Fibroblast of skin of right quadriceps (primary cell): ENCODE data around the gene SOAT1.

Experiments used
- DNase-seq: peaks from one replicate; pipeline ENCODE4 v3.0.0-alpha.2; 2013

SOAT1 gene

GRCh38 chr1:179310291-179310690 lies 16.7 kb downstream of the SOAT1 start:
- DNase-seq, result peak; percentile 64

DNA sequence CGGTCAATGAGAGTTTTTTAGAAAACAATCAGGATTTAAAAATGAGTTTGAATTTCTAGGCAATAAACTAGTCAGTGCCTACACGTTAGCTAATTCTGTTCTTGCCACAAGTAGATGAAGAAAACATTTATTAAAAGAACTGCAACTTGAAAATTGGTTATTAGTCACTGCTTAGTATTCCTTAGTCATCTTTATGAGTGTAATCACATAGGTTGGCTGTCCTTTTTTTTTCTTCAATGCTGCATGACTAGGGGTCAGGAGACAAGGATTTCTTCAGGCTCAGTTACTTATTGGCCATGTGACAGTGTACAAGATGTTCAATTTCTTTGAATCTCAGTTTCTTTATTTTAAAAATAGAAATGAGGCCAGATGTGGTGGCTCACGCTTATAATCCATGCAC lies 17.1 kb downstream of the SOAT1 start:
- DNase-seq, result peak; percentile 83

- no peak for DNase-seq
Measured at GRCh38 chr1:179311149-179311700, 17.6 kb downstream of the SOAT1 start.

DNA sequence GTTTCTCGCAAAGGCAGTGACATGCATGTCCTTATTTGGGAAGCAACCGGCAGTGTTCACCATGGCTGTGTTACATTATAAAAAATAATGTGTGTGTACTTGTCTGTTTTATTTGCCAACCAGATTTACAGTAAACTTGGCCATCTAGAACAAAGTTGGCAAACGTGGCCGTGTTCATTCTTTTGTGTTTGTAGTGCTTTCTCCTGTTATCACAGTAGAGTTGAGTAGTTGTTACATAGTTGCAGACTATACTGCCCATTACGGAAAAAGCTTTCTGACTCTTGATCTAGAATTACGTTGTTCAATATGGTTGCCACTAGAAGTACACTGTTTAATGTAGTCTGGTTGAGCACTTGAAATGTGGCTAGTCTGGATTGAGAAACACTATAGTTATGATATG lies 19.4 kb downstream of the SOAT1 start:
- DNase-seq, result no peak

DNA sequence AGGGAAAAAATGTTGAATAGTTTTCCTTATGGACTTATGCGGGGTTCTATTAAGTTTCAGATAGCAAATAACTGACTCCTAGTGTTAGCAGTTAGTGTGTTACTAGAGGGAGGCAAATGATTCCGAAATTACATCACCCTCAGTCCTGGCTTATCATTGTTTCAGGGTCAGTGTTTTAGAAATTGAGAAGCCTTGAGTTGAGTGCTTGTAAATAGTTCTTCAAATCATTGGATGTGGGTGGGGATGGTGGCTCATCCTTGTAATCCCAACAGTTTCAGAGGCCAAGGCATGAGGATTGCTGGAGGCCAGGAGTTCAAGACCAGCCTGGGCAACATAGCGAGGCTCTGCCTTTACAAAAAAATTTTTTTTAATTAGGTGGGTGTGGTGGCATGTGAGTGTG lies 21.3 kb downstream of the SOAT1 start:
- DNase-seq, result no peak

- DNase-seq, result no peak
Measured at GRCh38 chr1:179318491-179318890, 24.9 kb downstream of the SOAT1 start.

- DNase-seq, result no peak
Measured at GRCh38 chr1:179321533-179322216, 28.1 kb downstream of the SOAT1 start.

GRCh38 chr1:179322557-179322956 lies 29.0 kb downstream of the SOAT1 start:
- no peak for DNase-seq

GRCh38 chr1:179323436-179323835 lies 29.8 kb downstream of the SOAT1 start:
- DNase-seq, result no peak

DNA sequence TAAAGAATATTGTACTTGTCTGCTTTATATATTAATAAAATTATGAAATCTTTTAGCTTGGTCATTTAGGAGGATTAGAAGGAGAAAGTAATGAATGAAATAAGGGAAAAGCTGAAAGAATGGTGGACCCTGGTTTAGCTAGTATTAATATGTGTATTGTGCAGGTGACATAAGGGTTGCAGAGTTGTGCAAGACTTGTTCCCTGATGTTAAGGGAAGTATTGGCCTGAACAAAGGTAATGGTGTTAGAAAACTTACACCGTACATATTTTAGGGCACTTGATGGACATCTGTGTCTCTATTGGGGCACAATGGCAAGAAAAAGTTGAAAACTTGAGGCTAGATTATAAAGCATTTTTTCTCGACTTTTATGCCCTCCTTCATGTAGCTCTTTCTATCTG lies 32.2 kb downstream of the SOAT1 start:
- DNase-seq, result no peak

DNA sequence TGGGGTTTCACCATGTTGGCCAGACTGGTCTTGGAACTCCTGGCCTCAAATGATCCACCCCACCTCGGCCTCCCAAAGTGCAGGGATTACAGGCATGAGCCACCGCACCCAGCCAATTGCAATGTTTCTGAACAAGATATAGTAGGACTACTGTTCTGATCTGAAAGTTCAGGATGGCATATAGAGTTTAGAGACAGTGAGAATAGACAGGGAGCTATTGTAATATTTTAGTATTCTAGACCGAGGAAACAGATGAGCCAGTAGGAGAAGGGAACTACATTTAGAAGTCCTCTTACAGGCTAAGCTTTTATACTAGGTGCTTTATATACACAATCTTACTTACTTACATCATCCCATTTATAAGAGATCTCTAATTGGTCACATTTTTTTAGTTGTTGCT lies 33.1 kb downstream of the SOAT1 start:
- DNase-seq, result no peak

GRCh38 chr1:179327196-179327595 lies 33.6 kb downstream of the SOAT1 start:
- no peak for DNase-seq

DNA sequence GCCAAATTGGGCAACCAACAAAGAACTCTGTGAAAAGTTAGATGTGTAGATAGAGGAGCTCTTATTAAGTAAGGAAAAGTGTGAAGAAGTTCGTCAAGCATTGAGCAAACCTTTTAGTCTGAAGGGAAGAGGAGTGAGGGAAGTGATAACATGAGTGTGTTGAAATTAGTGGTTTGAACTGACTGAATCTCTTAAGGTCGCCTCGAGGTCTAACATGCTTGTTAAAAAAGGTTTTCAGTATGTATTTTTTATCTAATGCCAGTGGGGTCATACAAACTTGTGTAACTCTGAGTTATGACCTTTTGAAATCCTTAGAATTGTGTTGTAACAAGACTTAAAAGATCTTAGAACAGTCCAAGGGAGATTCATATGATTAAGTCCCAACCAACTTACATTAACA lies 34.1 kb downstream of the SOAT1 start:
- no peak for DNase-seq

DNA sequence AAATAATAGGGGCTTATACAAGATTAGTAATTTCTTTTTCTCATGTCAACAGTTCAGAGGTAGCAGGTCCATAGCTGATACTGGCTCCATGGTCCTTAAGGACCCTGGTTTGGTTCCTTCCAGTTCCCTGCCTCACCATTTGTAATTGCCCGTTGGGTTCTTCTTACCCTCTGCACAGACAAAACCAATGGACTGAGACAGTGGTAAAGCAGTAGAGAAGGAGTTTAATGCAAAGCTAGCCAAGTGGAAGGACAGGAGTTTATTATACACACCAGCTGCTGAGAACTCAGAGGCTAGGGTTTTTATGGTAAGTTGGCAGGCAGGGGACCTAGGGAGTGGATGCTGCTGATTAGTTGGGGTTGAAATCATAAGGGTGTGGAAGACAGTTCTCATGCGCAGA lies 36.3 kb downstream of the SOAT1 start:
- no peak for DNase-seq

GRCh38 chr1:179334440-179334839 lies 40.8 kb downstream of the SOAT1 start:
- no peak for DNase-seq

DNA sequence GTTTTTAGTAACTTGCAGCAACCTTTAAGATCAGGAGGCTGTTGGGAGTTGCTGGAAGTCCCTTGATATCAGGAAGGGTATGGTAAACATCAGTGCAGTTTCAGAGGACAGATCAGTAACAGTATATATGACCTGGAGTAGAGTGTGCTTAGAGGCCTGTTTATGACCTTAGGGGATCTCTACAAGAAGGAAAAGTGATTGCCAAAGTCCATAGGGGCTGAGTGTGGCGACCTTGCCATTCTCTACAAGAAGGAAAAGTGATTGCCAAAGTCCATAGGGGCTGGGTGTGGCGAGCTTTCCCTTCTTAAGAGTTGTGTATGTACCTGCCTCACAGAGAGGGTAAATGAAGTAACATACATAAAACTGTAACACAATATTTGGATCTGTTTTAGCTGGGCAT lies 43.7 kb downstream of the SOAT1 start:
- DNase-seq, result no peak

DNA sequence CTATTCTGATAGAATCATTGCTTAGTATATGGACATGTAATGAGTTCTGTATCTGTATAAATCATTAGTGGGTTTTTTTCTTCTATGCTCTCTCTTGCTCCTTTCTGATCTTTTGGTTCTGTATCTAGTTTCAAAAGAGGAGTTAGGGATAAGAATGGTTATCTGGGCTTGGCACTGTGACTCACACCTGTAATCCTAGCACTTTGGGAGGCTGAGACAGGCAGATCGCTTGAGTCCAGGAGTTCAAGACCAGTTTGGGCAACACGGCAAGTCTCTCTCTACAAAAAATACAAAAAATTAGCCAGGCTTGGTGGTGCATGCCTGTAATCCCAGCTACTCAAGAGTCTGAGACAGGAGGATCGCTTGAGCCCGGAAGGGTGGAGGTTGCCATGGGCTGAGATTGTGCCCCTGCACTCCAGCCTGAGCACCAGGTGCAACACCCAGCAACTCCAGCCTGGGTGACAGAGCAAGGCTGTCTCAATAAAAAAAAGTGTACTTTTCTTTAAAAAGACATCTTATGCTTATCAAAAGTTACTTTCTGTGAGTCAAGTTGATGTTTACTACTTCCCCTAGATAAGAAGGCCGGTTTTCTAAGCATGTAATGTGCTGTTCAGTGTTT lies 44.5 kb downstream of the SOAT1 start:
- no peak for DNase-seq

- DNase-seq, result no peak
Measured at GRCh38 chr1:179340918-179341317, 47.3 kb downstream of the SOAT1 start.

- DNase-seq, result no peak
Measured at GRCh38 chr1:179341943-179342547, 48.4 kb downstream of the SOAT1 start.

DNA sequence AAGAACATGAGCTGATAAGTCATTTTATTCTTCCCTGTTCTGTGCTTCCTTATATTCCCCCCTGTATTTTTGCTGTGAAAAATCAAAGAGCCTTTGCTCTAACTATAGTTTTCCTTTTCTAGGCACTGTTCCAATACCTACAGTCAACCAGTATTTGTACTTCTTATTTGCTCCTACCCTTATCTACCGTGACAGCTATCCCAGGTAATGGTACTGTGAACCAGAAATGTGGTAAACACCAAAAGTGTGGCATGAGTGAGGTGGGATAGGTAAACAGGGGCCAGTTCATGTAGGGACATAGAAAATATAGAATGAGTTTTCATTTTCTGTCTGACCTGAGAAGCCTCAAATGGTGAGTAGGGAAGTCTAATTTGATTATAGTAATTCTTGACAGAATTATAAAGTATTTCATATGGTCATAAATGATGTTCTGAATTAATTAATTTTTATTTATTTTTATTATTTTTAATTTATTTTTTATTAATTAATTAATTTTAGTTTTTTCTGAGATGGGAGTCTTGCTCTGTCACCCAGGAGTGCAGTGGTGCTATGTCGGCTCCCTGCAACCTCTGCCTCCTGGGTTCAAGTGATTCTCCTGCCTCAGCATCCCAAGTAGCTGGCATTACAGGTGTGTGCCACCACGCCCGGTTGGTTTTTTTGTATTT lies 49.3 kb downstream of the SOAT1 start:
- no peak for DNase-seq

GRCh38 chr1:179351281-179351680 lies 57.7 kb downstream of the SOAT1 start:
- DNase-seq, result no peak

- no peak for DNase-seq
Measured at GRCh38 chr1:179352236-179352635, 58.6 kb downstream of the SOAT1 start.

GRCh38 chr1:179353546-179353945 lies 59.9 kb downstream of the SOAT1 start:
- peak; percentile 63 for DNase-seq

- DNase-seq, result peak; percentile 34
Measured at GRCh38 chr1:179361631-179362030, 68.0 kb downstream of the SOAT1 start.
